ENCODE data around the gene DSCAML1. TPM values are rescaled to one million over a fixed set of nuclear protein-coding genes. Genes with fewer than 3 reads are reported as not detected.

The DSCAML1 gene
- total and polyA plus RNA-seq, 10 of the 15 experiments (the other 5 are each of a cell fraction or from before 2014, with no cell fraction given): 0.03 to 0.18 (median 0.06) TPM; not detected in 1

GRCh38 chr11:117724621-117725020 is 72.4 kb downstream of the DSCAML1 start:
- DNase-seq (ENCODE audit: low read depth, low spot score) (no peak), FAIRE-seq (no peak), ATAC-seq (no peak)
- intact Hi-C loops (cut with micrococcal nuclease; ENCODE audit: unreplicated experiment) (no loop called here), in situ Hi-C loops (cut with MboI) (no loop called here)
- Histone ChIP-seq H3K79me2 (ENCODE audit: control insufficient read depth, insufficient read depth, low read length) (no peaks in the 10 kb centered on the region), H3K9ac (ENCODE audit: control insufficient read depth, insufficient read depth, low read length) (no peak overlapping the region), H3K27me3 (replicated peaks in 1 of 2; ENCODE audit: control insufficient read depth in 2 of 2, insufficient read depth in 2 of 2, low read length in 1 of 2) (peaks cover under 1 to 4% of the 10 kb centered on the region in 2 experiments; a peak in 3 of 4 replicates), H3K4me1 (ENCODE audit: control insufficient read depth, insufficient read depth, low read length) (no peaks in the 10 kb centered on the region), H3K4me3 (no peak overlapping the region), H4K20me1 (ENCODE audit: control insufficient read depth, insufficient read depth) (no peaks in the 10 kb centered on the region), H3K27ac (ENCODE audit: control insufficient read depth, insufficient read depth) (no peak overlapping the region), H3K9me3 (replicated peaks; ENCODE audit: control insufficient read depth, insufficient read depth, low read length) (no peaks in the 10 kb centered on the region), H2AFZ (ENCODE audit: control insufficient read depth, low read depth, low read length) (no peak overlapping the region), H3K36me3 (ENCODE audit: control insufficient read depth in 2 of 2, insufficient read depth in 2 of 2, low read length in 1 of 2) (no peaks in the 10 kb centered on the region), H3K4me2 (ENCODE audit: control insufficient read depth, insufficient read depth) (no peak overlapping the region)
- TF ChIP-seq RELB (IDR thresholded peaks at IDR 0.05; ENCODE audit: low read depth): no peak
- no peak for TF ChIP-seq ZBTB33 (IDR thresholded peaks at IDR 0.05)
- CTCF ChIA-PET: interaction anchor here (0.5 kb wide), 1 partner anchor 129 kb away, joined by 3 read pairs; no protein-coding TSS in a partner anchor
- SMC1A ChIA-PET (ENCODE audit: uncharacterized antibody, unreplicated experiment): no interaction called here
- POLR2A ChIA-PET: no interaction called here
- RAD21 ChIA-PET (ENCODE audit: unreplicated experiment): no interaction called here
- BruUV-seq (replicated peaks): no TSS peak

GRCh38 chr11:117724104-117724503 is 72.9 kb downstream of the DSCAML1 start:
- intact Hi-C loops (cut with micrococcal nuclease; ENCODE audit: unreplicated experiment): no loop called here
- ChIA-PET CTCF (interaction anchor here (0.5 kb wide), 1 partner anchor 128 kb away, joined by 3 read pairs; no protein-coding TSS in a partner anchor), RAD21 (ENCODE audit: unreplicated experiment) (no interaction called here), POLR2A (no interaction called here), SMC1A (ENCODE audit: uncharacterized antibody, unreplicated experiment) (no interaction called here)
- Histone ChIP-seq H3K4me1 (ENCODE audit: control insufficient read depth, insufficient read depth, low read length) (no peaks in the 10 kb centered on the region), H3K27ac (ENCODE audit: control insufficient read depth, insufficient read depth) (no peak overlapping the region), H3K79me2 (ENCODE audit: control insufficient read depth, insufficient read depth, low read length) (no peaks in the 10 kb centered on the region), H3K9ac (ENCODE audit: control insufficient read depth, insufficient read depth, low read length) (no peak overlapping the region), H3K27me3 (replicated peaks in 1 of 2; ENCODE audit: control insufficient read depth in 2 of 2, insufficient read depth in 2 of 2, low read length in 1 of 2) (peaks cover 0 to 4% of the 10 kb centered on the region in 2 experiments; a peak in 3 of 4 replicates), H3K9me3 (replicated peaks; ENCODE audit: control insufficient read depth, insufficient read depth, low read length) (no peaks in the 10 kb centered on the region), H4K20me1 (ENCODE audit: control insufficient read depth, insufficient read depth) (no peaks in the 10 kb centered on the region), H3K36me3 (ENCODE audit: control insufficient read depth in 2 of 2, insufficient read depth in 2 of 2, low read length in 1 of 2) (no peaks in the 10 kb centered on the region), H2AFZ (ENCODE audit: control insufficient read depth, low read depth, low read length) (no peak overlapping the region), H3K4me3 (no peak overlapping the region), H3K4me2 (ENCODE audit: control insufficient read depth, insufficient read depth) (no peak overlapping the region)
- DNase-seq (ENCODE audit: low read depth, low spot score): no peak
- TF ChIP-seq MTA3 (IDR thresholded peaks at IDR 0.05; ENCODE audit: borderline replicate concordance, low read length) (no peak), CREB1 (IDR thresholded peaks at IDR 0.05; ENCODE audit: low read depth) (no peak)
- FAIRE-seq: no peak
- no TSS peak for BruUV-seq (replicated peaks)
- ATAC-seq: no peak
- in situ Hi-C loops (cut with MboI): no loop called here
- WGBS (ENCODE audit: insufficient coverage, insufficient replicate concordance, low lambda C conversion rate, missing lambda C conversion rate): 13% methylated on average over 5 of the region's 5 CpGs

All from GM12878 (cell line).